ENCODE measurements around the gene UXT.
"Not testable (repeated sequence)": the region's sequence is repeated elsewhere in the genome, so short reads cannot be mapped to it uniquely, and the experiment has no call there.

UXT gene

DNA sequence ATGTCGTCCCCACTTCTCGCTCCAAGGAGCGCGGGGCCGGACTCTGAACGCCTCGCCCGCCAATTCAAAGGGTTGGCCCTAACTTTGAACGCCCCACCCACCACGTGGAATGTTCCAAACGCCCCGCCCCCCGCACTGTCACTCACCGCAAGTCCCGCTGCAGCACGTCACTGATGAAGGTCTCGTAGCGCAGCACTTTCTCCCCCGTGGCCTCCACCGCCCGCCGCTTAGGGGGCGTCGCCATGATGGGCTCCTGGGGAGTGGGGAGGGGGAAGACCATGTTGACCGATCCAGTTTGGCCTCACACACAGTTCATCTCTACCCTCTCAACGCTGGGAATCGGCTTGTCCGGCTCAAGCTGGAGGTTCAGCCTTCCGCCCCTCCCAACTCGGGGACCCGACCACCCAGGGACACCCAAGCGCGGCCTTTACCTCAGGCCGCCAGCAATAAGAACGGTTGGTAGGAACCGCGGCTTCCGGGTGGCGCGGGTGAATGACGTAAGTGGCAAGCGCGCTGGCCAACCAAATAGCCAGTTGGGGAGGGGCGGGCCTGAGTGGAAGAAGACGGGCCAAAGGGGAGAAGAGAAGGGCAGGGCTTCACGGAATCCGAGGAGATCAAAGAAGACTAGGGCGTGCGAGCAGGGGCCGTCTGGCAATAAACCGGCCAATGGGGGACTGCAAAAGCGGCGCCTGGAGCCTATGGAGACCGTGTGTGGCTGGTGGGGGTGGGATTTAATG, at the start of gene UXT:
Gene UXT (minus strand): TSS at position 497 of the 737 bp plus-strand sequence. CDS start 253 bp downstream, at position 244.
- FAIRE-seq = no peak

DNA sequence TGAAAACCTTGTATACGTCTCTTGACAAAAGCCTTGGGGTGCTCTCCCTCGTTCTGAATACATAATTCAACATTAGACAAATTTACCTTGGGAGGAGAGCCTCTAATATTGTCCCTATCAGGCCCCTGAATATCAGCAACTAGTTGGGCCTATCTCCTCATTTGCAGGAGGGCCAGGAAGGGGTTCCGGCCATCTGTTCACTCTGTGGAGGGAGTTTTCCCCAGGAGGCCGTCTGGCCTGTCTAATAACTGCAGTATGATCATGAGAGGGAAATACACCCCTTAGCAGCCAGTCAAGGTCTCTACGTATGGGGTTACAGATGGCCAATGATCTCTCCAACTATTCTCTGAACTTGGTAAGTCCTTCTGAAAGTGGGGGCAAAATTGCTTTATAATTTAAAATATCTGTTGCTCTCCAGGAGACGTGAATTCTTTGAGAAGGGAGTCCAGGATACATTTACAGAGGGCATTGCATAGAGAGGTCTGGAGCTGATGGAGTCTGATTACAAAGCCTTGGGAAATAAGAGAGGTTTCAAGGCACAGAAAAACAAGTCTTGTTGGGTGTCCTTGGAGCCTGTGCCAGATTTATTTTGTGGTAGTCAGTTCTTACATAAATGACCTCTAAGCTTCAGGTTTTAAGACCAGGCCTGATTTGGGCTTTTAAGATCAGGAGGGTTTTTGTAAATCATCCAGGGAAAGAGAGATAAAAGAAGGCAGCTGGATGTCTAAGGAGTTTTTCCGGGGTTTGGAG, 48.2 kb upstream of the UXT start:
- FAIRE-seq = no peak

GRCh38 chrX:47706575-47706974, 47.6 kb upstream of the UXT start:
- FAIRE-seq = no peak

- no peak for FAIRE-seq
These were observed 45.8 kb upstream of the UXT start for GRCh38 chrX:47704736-47705135.

DNA sequence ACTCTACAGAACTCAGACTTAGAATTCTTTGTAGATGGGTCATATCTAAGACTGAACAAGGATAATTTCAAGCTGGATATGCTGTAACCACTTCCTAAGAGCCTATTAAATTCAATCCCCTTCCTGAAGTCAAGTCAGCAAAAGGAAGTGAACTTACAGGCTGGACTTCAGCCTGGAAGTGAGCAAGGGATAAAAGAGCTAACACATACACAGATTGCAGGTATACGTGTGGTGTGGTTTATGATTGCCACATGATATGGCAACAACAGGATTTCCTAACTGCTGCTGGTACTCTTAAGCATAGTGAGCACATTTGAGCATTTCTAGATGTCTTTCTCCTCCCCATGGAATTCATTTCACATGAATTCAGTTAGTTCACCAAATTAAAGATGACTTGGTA, 38.2 kb upstream of the UXT start:
- no peak for FAIRE-seq

GRCh38 chrX:47690175-47690574, 31.2 kb upstream of the UXT start:
- no peak for FAIRE-seq

- FAIRE-seq = no peak
These were observed 28.3 kb upstream of the UXT start for GRCh38 chrX:47687263-47687662.

GRCh38 chrX:47683829-47684205, 24.8 kb upstream of the UXT start:
- FAIRE-seq = no peak

DNA sequence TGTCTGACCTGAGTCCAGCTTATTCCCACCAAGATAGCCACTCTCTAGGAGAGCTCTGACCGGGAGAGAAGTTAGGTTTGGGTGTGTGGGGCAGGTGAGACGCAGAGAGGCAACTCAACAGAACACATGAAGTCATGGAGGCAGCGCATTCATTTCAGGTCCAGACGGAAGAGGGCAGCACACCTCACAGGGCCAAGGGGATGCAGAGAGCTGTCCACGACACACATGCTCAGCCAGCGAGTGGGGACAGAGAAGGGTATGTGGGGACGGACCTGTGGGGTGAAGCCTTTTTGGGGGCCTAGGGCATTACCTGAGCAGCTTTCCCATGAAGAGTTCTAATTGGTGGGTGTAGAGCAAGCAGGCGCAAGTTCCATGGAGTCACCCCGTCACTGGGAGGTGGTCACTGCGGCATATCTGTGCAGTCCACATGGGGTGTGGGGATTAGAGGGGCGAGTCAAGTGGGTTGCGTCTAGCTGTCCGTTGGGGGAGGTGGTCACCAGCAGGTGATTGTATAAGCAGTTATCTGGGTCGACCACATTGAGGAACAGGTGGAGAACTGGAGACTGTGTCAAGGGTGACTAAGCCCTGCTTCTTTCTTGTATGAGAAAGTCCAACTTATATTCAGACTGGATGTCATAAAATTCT, 24.3 kb upstream of the UXT start:
- no peak for FAIRE-seq

DNA sequence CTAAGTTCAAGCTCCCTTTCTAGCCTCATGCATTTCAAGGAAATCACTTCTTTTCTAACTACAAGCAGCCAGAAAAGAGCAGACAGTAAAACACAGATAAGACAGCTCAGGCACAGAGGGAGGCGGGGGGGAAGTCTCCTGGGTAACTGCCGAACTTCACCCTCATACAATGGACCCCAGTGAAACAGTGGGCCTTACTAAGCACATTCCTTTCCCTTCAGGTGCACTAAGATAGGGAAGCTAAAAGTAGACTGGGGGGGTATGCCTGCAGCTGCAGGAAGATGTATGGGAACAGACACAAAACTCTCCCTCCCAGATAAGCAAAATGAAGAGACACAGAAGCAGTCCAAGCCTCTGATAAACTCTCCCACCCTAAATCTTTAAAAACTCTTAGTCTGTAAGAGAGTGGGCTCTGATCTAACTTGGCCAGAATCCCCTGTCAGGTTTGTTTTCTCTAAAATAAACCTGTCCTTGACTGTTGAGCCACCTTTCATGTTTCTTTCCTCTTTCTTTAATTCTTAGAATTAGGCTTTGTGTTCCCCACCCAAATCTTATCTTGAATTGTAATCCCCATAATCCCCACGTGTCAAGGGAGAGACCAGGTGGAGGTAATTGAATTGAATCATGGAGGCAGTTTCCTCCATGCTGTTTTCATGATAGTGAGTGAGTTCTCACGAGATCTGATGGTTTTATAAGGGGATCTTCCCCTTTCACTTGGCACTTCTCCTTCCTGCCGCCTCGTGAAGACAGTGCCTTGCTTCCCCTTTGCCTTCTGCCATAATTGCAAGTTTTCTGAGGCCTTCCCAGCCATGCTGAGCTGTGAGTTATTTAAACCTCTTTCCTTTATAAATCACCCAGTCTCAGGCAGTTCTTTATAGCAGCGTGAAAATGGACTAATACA, 17.2 kb upstream of the UXT start:
- not testable (repeated sequence) for FAIRE-seq

DNA sequence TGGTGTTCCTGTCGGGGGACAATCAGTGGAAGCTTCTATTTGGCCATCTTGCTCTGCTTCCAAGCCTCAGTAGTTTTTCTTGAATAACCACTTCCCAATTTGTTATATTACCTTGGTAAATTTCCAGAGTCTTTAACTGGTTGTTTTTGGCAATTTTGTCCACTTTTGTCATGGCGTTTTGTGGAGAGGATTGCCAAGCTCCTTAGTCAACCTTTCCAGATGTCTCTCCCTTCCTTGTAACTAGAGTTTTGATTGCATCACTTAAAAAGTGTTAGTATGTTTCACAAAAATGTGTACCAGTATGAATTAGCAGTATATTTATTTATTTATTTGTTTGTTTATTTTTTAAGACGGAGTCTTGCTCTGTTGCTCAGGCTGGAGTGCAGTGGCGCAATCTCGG, 15.8 kb upstream of the UXT start:
- FAIRE-seq = no peak

DNA sequence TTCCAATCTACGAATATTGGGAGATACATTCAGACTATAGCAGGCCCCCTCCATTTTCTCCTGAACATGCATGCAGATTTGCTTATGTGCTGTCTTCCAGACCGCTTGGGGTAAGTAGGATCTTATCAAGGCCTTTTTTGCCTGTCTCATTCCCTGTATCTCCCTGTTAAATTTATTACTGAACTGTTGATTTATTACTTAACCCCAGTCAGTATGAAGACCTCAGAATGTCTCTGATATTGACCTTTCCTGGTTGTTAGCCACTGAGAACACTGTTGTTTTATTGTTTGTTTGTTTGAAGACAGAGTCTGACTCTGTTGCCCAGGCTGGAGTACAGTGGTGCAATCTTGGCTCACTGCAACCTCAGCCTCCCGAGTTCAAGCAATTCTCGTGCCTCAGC, 6.8 kb upstream of the UXT start:
- not testable (repeated sequence) for FAIRE-seq

- no peak for FAIRE-seq
These were observed 5.8 kb upstream of the UXT start for GRCh38 chrX:47664737-47665136.

- no peak for FAIRE-seq
These were observed 3.2 kb upstream of the UXT start for GRCh38 chrX:47662144-47662657.

GRCh38 chrX:47661539-47661938, 2.6 kb upstream of the UXT start:
- FAIRE-seq = no peak

- FAIRE-seq = no peak
These were observed 394 bp upstream of the UXT start for GRCh38 chrX:47659421-47659726.

DNA sequence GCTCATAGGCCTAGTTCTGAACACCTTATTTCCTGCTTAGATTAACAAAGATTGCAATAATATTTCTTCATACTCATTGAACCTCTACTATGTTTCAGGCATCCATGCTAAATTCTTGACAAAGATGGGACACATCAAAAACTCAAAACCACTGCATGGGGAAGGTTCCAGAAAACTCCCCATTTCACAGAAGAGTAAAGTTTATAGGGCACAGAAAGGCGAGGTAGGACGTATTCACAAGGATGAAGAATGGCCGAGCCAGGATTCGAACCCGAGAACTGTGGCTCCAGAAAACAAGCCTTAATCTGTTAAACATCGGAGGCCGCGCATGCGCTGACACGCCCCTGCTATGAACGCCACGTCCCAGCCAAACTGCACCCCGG, 688 bp downstream of the UXT start:
- FAIRE-seq = peak; percentile 47

GRCh38 chrX:47651043-47651905, 7.7 kb downstream of the UXT start:
- FAIRE-seq = no peak

- FAIRE-seq = peak; percentile 93
These were observed 8.6 kb downstream of the UXT start, which contains the start of gene ELK1 for GRCh38 chrX:47650164-47651042. ELK1 (minus strand) TSS chrX:47650563; CDS start chrX:47641441, 9,122 bp downstream.

DNA sequence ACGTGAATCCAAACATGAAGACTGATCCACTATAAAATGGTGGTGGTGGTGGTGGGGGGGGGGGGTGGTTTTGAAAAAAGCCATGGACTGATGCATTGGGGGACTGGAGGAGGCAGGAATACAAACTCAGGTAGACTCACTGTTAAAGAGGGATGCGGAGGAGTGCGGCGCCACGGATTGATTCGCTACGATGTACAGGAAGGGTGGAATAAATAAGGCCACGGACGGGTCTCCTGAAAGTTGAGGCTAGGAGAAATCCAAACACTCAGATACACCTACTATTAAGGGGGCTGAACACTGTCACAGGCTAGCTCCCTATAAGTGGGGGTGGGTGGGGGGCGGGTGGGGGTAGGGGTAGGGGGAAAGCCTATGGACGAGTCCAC, 9.2 kb downstream of the UXT start:
- FAIRE-seq = no peak

DNA sequence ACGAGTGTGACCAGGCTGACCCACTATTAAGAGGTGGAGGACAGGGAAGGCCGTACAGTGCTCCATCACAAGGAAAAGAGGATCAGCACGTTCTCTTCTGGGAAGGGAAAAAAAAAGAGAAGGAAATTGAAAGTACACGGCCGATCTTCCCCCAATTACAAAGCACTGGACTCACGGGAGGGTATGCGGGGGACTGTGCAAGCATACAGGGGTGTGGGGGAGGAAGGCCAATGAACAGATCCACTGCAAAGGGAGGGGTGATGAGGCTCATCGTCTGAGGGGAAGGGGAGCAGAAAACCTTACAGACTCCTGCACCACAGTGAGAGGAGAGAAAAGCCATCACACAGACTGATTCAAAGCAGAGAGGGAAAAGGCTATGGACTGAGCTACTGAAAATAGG, 9.7 kb downstream of the UXT start:
- no peak for FAIRE-seq
